ENCODE data around the gene CPT1A. TPM values are rescaled to one million over a fixed set of nuclear protein-coding genes. Genes with fewer than 3 reads are reported as not detected.

CPT1A gene
- polyA plus RNA-seq, 1 of the 3 experiments (the other 2 are of a cell fraction): 31.2 TPM

DNA sequence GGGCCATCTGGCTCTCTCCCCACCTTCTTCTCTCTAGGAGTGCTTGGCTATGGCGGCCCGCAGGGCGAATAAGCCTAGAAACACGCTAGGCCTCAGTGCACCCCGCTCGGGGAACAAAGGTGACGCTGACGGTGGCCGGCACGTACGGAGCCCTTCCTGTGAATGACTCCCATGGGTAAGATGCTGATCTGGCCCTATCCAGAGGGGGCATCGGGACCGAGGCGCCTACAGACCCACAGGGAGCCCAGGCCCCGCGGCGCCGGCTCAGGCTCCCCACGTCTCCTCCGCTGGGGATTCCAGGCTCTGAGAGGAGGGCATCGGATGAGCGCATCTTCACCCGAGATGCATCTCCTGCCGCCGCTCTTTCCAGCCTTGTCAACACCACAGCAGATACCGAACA, 59.0 kb downstream of the CPT1A start:
- WGBS (ENCODE audit: low lambda C conversion rate): 98% methylated on average over 22 of the region's 26 CpGs
- H3K36me3 ChIP-seq (replicated peaks in 1 of 2; ENCODE audit: control insufficient read depth in 1 of 2, insufficient read depth in 2 of 2, low read length in 1 of 2): peaks cover 40 to 41% of the 10 kb centered on the region in 2 experiments
- CTCF ChIA-PET: interaction anchor here (1.3 to 1.9 kb wide), 2 partner anchors 16 to 92 kb away, joined by 3 to 8 read pairs; no protein-coding TSS in a partner anchor

More for the DNA sequence above, 59.0 kb downstream of the CPT1A start:
- no peaks in the 10 kb centered on the region for H3F3A ChIP-seq (replicated peaks; ENCODE audit: insufficient read depth)
- no peaks in the 10 kb centered on the region for H3K9me2 ChIP-seq
- no peaks in the 10 kb centered on the region for H3K79me2 ChIP-seq (ENCODE audit: insufficient read depth)
- no peak overlapping the region for H3K27ac ChIP-seq (ENCODE audit: low read depth in 2 of 2, low read length in 1 of 2)
- POLR2A ChIA-PET: no interaction called here
- no peak overlapping the region for H3K9ac ChIP-seq
- H4K20me1 ChIP-seq (ENCODE audit: insufficient read depth): no peaks in the 10 kb centered on the region
- no peaks in the 10 kb centered on the region for H3K9me3 ChIP-seq
- H3K27me3 ChIP-seq (ENCODE audit: insufficient read depth): no peaks in the 10 kb centered on the region
- H2AFZ ChIP-seq (ENCODE audit: low read depth): no peak overlapping the region
- no peak overlapping the region for H3K4me2 ChIP-seq
- no peak overlapping the region for H3K4me3 ChIP-seq (ENCODE audit: low read depth in 2 of 2, low read length in 1 of 2)
- DNase-seq: no peak
- no peaks in the 10 kb centered on the region for H3K4me1 ChIP-seq (ENCODE audit: control insufficient read depth in 1 of 2, insufficient read depth in 2 of 2, low read depth in 1 of 2, low read length in 1 of 2)
- TF ChIP-seq SMC3 (IDR thresholded peaks at IDR 0.05; ENCODE audit: low read depth, low read length): no peak
- no peak for TF ChIP-seq YY1 (IDR thresholded peaks at IDR 0.05; ENCODE audit: low read depth)
- no peak for TF ChIP-seq GABPA (IDR thresholded peaks at IDR 0.05; ENCODE audit: low read depth)
- TF ChIP-seq POLR2AphosphoS5 (IDR thresholded peaks at IDR 0.05; ENCODE audit: low read depth, low read length): no peak
- TF ChIP-seq EZH2phosphoT487 (IDR thresholded peaks at IDR 0.05; ENCODE audit: borderline replicate concordance, low read depth): no peak
- TF ChIP-seq TAF1 (IDR thresholded peaks at IDR 0.05; ENCODE audit: borderline replicate concordance, low read depth, low read length): no peak
- no peak for TF ChIP-seq USF2 (IDR thresholded peaks at IDR 0.05; ENCODE audit: borderline replicate concordance, low read depth, low read length)
- no peak for TF ChIP-seq FOSL2 (IDR thresholded peaks at IDR 0.05; ENCODE audit: borderline replicate concordance, low read depth)
- no peak for TF ChIP-seq RAD21 (IDR thresholded peaks at IDR 0.05; ENCODE audit: low read length)
- TF ChIP-seq PBX3 (IDR thresholded peaks at IDR 0.05): no peak
- no peak for TF ChIP-seq EP300 (IDR thresholded peaks at IDR 0.05; ENCODE audit: borderline replicate concordance in 1 of 2, low read depth in 1 of 2, low read length in 1 of 2)
- TF ChIP-seq, protein P1, sequence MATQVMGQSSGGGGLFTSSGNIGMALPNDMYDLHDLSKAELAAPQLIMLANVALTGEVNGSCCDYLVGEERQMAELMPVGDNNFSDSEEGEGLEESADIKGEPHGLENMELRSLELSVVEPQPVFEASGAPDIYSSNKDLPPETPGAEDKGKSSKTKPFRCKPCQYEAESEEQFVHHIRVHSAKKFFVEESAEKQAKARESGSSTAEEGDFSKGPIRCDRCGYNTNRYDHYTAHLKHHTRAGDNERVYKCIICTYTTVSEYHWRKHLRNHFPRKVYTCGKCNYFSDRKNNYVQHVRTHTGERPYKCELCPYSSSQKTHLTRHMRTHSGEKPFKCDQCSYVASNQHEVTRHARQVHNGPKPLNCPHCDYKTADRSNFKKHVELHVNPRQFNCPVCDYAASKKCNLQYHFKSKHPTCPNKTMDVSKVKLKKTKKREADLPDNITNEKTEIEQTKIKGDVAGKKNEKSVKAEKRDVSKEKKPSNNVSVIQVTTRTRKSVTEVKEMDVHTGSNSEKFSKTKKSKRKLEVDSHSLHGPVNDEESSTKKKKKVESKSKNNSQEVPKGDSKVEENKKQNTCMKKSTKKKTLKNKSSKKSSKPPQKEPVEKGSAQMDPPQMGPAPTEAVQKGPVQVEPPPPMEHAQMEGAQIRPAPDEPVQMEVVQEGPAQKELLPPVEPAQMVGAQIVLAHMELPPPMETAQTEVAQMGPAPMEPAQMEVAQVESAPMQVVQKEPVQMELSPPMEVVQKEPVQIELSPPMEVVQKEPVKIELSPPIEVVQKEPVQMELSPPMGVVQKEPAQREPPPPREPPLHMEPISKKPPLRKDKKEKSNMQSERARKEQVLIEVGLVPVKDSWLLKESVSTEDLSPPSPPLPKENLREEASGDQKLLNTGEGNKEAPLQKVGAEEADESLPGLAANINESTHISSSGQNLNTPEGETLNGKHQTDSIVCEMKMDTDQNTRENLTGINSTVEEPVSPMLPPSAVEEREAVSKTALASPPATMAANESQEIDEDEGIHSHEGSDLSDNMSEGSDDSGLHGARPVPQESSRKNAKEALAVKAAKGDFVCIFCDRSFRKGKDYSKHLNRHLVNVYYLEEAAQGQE (IDR thresholded peaks at IDR 0.05; ENCODE audit: low read depth, low read length): no peak

Measured in SK-N-SH (cell line).